HG03196 (cell line): ENCODE measurements around the gene H1-8.

Experiments
- ATAC-seq: cut with Tn5 transposase; IDR thresholded peaks from one replicate; pipeline ENCODE4 v1.9.1; 2021; ENCODE audit not compliant: unreplicated experiment

Gene H1-8

GRCh38 chr3:129571605-129572547, 28.9 kb downstream of the H1-8 start:
- ATAC-seq: no peak

DNA sequence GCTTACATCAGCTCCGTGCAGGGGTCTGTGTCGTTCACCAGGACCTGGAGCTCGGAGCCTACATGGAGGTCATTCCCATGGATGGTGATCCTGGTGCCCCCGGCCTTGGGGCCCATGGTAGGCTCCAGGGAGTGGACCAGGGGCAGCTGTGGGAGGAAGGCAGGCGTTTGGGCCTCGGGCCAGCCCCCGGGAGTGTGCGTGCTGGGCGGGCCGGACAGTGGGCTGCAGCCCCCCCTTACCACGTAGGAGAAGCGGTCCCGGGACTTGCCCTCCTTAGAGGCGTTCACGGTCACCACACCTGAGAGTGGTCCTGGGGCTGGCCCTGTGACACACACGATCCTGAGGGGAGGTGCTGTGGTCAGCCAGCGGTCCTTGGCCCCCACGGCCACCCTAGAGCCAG, 29.6 kb downstream of the H1-8 start:
- ATAC-seq: no peak

GRCh38 chr3:129573493-129573892, 30.5 kb downstream of the H1-8 start:
- no peak for ATAC-seq

DNA sequence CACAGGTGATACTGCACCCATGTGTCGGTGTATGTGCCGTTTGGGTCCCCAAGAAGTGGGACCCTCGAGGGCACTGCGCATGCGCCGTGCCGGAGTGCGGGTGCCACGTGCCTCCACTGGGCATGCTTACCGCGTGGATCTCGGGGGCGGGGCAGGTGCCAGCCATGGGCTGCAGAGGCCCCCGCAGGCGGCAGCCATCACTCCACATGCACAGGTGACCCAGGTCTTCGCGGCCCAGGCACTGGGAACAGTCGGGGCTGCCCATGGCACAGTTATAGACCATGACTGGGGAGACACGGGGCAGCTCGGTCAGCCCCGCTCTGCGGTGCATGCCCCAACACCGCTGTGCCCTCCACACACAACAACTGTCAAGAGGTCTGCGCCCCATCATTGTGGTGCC, 31.2 kb downstream of the H1-8 start:
- no peak for ATAC-seq

DNA sequence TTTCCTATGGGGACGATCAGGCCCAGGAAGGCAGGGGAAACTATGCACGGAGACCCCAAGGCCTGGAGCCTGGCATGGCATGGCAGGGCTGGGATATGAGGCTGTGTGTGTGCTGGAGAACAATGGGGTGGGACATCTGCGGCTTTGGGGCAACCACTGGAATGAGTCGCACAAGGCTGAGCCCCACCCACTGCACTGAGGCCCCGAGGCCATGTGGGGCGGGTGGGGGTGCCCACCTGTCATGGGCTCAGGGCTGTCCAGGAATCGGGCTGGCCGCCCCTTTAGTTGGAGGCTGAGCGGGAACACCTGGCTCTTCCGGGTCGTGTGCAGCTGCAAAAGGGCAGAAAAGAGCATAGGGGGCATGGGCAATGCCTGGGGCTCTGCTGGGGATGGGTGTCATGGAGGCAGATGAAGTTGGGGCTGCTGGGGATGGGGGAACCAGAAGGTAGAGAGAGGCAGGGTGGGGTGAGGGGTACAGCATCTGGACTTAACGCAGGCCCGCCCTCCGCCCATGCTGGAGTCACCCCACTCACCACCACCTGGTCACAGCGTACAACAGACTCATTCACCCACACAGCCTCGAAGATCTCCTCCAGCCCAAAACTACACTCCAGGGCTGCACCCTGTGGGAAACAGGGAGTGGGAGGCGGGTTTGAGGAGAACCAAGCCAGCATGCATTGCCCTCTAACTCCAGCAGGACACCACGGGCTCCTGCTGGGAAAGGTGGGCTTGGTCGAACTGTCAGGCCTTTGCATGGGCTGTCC, 32.4 kb downstream of the H1-8 start:
- ATAC-seq: no peak

DNA sequence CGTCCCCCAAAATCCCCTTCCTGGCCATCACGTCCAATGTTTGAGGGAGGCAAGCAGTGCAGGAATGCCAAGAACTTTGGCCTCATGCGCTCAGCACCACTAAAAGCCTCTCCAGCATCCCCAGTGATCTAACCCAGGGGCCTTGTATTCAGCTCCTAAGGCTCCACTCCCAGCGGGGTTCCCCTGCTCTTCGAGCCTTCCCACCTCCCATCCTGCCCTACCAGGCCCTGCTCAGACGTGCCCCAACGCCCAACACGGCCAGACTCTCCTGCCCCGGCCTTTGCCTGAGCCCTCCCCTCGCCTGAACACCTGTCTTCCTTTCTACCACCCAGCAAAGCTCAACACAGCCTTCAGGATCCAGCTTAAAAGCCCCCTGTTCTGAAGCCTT, 33.0 kb downstream of the H1-8 start:
- ATAC-seq: no peak

DNA sequence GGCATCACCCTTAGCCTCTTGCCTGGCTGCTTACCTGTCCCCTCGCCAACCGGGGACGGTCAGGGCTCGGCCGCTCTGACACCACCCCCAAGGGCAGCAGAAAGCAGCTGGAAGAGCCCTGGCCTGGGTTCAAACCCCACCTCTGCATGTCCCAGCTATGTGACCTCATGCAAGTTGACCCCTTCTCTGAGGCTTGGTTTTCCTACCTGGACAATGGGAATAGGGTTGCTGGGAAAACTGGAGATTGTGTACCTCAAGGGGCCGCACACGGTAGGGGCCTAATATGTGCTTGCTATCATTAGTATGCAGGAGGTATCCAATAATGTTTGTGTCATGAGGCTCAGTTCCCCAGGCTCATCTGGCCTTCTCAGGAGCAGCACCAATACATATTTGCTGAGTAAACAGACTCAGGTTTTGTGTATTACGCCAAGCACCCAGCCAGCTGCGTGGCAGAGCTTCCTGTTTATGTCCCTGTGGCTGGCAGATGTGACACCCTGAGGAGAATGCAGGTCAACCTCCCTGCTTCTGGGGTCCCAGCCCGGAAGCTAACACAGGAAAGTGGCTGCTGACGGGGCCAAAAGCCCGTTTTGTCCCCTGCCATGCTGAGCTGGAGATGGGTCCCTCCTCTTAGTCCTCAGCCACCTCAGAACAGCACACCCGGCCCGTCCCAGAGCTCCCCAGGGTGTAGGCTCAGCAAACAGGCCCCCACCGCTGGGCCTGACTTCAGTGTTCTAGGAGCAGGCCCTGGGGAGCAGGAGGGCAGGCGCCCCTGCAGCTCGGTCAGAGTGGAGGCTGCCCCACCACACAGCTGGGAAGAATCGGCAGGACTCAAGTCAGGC, 33.8 kb downstream of the H1-8 start:
- ATAC-seq: peak; percentile 51

DNA sequence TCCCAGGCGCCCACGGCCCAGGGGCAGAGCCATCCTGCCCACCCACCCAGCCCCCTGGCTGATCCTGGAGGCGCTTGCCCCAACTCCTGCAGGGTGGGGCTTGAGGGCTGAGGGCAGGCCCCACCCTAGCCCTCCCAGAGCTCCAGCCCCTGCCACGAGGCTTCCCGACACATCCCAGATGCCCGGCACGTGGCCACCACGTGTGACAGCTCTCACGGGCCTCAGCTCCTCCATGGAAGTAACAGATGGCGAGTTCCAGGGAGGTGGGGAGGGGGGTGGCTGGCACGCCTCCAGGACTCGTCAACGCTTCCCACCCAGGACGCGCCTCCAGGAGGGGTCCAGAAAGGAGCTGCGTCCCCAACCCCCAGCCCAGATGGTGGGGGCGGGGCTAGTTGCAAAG, 34.4 kb downstream of the H1-8 start:
- no peak for ATAC-seq

- no peak for ATAC-seq
Observed at GRCh38 chr3:129577925-129578786, 35.2 kb downstream of the H1-8 start.

- no peak for ATAC-seq
Observed at GRCh38 chr3:129579991-129580390, 37.0 kb downstream of the H1-8 start.

- no peak for ATAC-seq
Observed at GRCh38 chr3:129581623-129582022, 38.6 kb downstream of the H1-8 start.

GRCh38 chr3:129582799-129583198, 39.8 kb downstream of the H1-8 start:
- ATAC-seq: no peak

DNA sequence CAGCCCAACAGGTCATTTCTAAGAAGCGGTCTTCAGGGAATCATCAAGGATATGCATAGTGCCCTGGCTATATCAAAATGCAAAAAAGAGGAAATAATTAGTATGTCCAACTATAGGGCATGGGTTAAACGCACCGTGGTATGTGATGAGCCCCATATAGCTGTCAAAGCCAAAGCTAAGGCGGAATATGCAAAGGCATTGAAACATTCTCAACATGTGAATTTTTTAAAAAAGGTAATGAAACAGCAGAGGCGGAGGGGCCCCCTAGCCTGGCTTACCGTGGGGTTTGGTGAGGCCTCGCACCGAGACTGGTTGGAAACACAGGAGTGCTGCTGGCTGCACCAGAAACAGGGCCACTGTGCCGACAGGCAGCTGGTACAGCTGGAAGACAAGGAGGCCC, 40.3 kb downstream of the H1-8 start:
- no peak for ATAC-seq

DNA sequence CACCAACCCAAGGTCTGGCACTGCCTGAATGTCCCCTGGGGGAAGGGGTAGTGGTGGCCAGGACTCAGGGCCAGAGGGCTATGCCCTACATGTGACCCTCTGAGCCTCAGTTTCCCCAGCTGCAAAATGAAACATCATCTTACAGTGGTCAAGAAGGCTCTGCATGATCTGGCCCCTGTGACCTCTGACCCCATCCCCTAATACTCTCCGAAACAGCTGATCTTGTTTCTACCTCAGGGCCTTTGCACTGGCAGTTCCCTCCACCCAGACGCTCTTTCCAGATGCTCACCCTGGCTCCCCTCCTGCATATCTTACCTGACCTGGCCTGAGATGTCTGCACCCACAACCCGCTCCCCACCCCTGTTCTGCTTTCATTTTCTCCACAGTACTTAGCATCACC, 41.7 kb downstream of the H1-8 start:
- ATAC-seq: no peak

DNA sequence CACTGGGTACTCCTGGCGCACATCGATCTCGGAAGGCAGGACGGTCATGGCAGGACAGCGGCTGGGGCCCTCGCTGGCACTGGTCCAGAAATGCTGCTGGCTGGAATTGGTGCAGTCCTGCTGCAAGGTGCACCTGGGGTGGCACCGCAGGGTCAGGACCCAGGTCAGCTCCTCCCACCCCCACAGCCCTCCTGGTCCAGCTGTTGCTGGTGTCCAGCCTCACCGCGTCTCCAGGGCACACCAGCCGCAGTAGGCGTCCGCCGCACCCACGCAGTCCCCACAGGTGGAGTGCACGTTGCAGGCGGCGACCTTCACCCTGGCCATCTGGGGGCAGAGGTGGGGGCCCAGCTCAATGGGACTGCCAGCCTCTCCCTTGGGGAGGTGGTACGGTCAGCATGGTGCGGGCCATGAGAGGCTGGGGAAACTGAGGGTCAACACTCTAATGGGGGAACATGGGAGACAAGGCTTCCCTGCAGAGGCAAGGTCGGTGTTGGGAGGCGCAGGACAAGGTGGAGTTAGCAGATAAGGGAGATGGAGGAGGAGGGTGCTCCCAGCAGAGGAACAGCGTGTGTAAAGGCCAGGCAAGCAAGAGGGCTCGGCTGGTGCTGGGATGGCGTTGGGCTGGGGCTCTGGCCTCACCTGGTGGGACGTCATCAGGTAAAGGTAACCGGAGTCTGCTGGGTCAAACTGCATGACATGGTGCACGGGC, 43.1 kb downstream of the H1-8 start:
- ATAC-seq: no peak

GRCh38 chr3:129586746-129587430, 43.9 kb downstream of the H1-8 start:
- no peak for ATAC-seq

GRCh38 chr3:129587566-129588210, 44.7 kb downstream of the H1-8 start:
- no peak for ATAC-seq

DNA sequence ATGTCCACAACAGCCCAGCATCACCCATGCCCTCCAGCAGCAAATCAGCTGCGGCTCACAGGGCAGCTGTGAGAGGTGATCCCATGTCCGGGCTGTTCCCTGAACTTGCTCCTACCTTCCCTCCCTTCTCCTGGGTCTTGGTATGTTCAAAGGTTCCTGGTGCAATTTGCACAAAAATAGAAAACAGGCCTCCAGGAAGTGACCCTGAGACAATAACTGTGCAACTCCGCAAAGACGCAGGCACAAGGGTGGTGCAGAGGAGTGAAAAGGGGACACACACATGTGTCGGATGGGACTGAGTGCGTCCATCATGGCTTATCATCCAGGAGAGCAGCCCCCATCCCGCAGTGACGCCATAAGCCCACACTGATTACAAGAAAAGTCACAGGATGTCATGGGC, 47.2 kb downstream of the H1-8 start:
- no peak for ATAC-seq

GRCh38 chr3:129591932-129592331, 49.0 kb downstream of the H1-8 start:
- ATAC-seq: no peak
